ENCODE data around the gene TBC1D17. TPM values are rescaled to one million over a fixed set of nuclear protein-coding genes. Genes with fewer than 3 reads are reported as not detected.

Gene TBC1D17
- total and polyA plus RNA-seq, 4 experiments from 2014 or later, result 6.0 to 101 (median 57.9) TPM

- peak in 1 of 5 donors; percentile 39 for DNase-seq
- H3K4me3 ChIP-seq (ENCODE audit: low read length in 2 of 2), result no peak overlapping the region
- H3K9me3 ChIP-seq (ENCODE audit: control insufficient read depth in 1 of 2, low read length in 2 of 2), result no peaks in the 10 kb centered on the region
- peaks cover 56% of the 10 kb centered on the region for H3K36me3 ChIP-seq (ENCODE audit: insufficient read depth, low read length)
- H3K27me3 Mint-ChIP-seq, result no peaks in the 10 kb centered on the region
- peaks cover 32 to 35% of the 10 kb centered on the region in 2 donors for H3K36me3 Mint-ChIP-seq
- peaks cover 9 to 25% (median 12%) of the 10 kb centered on the region in 4 donors for H3K4me1 Mint-ChIP-seq
- H3K4me3 Mint-ChIP-seq, result no peak overlapping the region
- H3K9me3 Mint-ChIP-seq, result no peaks in the 10 kb centered on the region
- ChIA-PET CTCF (ENCODE audit: partially characterized antibody) (no interaction called here), POLR2A (ENCODE audit: partially characterized antibody) (interaction anchor here (0.9 to 1.8 kb wide), 9 partner anchors 8 to 71 kb away, joined by 3 to 6 read pairs (median 4); partner anchors contain the start of genes PNKP and PTOV1)
- H3K4me1 ChIP-seq (ENCODE audit: insufficient read depth, low read length), result peaks cover 15% of the 10 kb centered on the region
- no peaks in the 10 kb centered on the region for H3K27me3 ChIP-seq (ENCODE audit: insufficient read depth, low read length)
- peak overlapping the region in 1 of 7 donors; percentile 32 for H3K27ac Mint-ChIP-seq
- no peak overlapping the region for H3K27ac ChIP-seq (ENCODE audit: low read depth, low read length)
- intact Hi-C loops (cut with micrococcal nuclease), result no loop called here
These were observed 4.3 kb downstream of the TBC1D17 start for GRCh38 chr19:49881672-49882394.

- Mint-ChIP-seq H3K4me1 (peaks cover 9 to 25% (median 12%) of the 10 kb centered on the region in 4 donors), H3K27ac (no peak overlapping the region), H3K4me3 (no peak overlapping the region), H3K36me3 (peaks cover 32 to 35% of the 10 kb centered on the region in 2 donors), H3K27me3 (no peaks in the 10 kb centered on the region), H3K9me3 (no peaks in the 10 kb centered on the region)
- no peak for DNase-seq
- H3K4me1 ChIP-seq (ENCODE audit: insufficient read depth, low read length), result peaks cover 15% of the 10 kb centered on the region
- H3K9me3 ChIP-seq (ENCODE audit: control insufficient read depth in 1 of 2, low read length in 2 of 2), result no peaks in the 10 kb centered on the region
- H3K27ac ChIP-seq (ENCODE audit: low read depth, low read length), result no peak overlapping the region
- peaks cover 56% of the 10 kb centered on the region for H3K36me3 ChIP-seq (ENCODE audit: insufficient read depth, low read length)
- CTCF ChIA-PET (ENCODE audit: partially characterized antibody), result no interaction called here
- POLR2A ChIA-PET (ENCODE audit: partially characterized antibody), result interaction anchor here (0.9 to 1.8 kb wide), 4 partner anchors 13 to 32 kb away, joined by 3 to 5 read pairs (median 4); partner anchors contain the start of genes PNKP and PTOV1
- no peaks in the 10 kb centered on the region for H3K27me3 ChIP-seq (ENCODE audit: insufficient read depth, low read length)
- intact Hi-C loops (cut with micrococcal nuclease), result no loop called here
- no peak overlapping the region for H3K4me3 ChIP-seq (ENCODE audit: low read length in 2 of 2)
These were observed 5.1 kb downstream of the TBC1D17 start for GRCh38 chr19:49882643-49883042.

- H3K27ac ChIP-seq (ENCODE audit: low read depth, low read length), result no peak overlapping the region
- H3K9me3 ChIP-seq (ENCODE audit: control insufficient read depth in 1 of 2, low read length in 2 of 2), result no peaks in the 10 kb centered on the region
- Mint-ChIP-seq H3K9me3 (no peaks in the 10 kb centered on the region), H3K27me3 (no peaks in the 10 kb centered on the region), H3K4me3 (no peak overlapping the region), H3K27ac (peak overlapping the region in 3 of 7 donors; percentile 8 to 79 (median 60)), H3K36me3 (peaks cover 30 to 32% of the 10 kb centered on the region in 2 donors), H3K4me1 (peaks cover 7 to 22% (median 9%) of the 10 kb centered on the region in 4 donors)
- intact Hi-C loops (cut with micrococcal nuclease), result no loop called here
- H3K27me3 ChIP-seq (ENCODE audit: insufficient read depth, low read length), result no peaks in the 10 kb centered on the region
- no peak overlapping the region for H3K4me3 ChIP-seq (ENCODE audit: low read length in 2 of 2)
- POLR2A ChIA-PET (ENCODE audit: partially characterized antibody), result interaction anchor here (1.2 to 1.8 kb wide), 3 partner anchors 12 to 15 kb away, joined by 3 to 5 read pairs (median 3); partner anchors contain the start of gene PNKP
- DNase-seq, result no peak
- CTCF ChIA-PET (ENCODE audit: partially characterized antibody), result no interaction called here
- peaks cover 56% of the 10 kb centered on the region for H3K36me3 ChIP-seq (ENCODE audit: insufficient read depth, low read length)
- peaks cover 14% of the 10 kb centered on the region for H3K4me1 ChIP-seq (ENCODE audit: insufficient read depth, low read length)
These were observed 5.6 kb downstream of the TBC1D17 start for GRCh38 chr19:49883094-49883493.

- no peaks in the 10 kb centered on the region for H3K27me3 ChIP-seq (ENCODE audit: insufficient read depth, low read length)
- H3K9me3 ChIP-seq (ENCODE audit: control insufficient read depth in 1 of 2, low read length in 2 of 2), result no peaks in the 10 kb centered on the region
- peaks cover 4% of the 10 kb centered on the region for H3K4me1 ChIP-seq (ENCODE audit: insufficient read depth, low read length)
- H3K27ac Mint-ChIP-seq, result no peak overlapping the region
- H3K27me3 Mint-ChIP-seq, result no peaks in the 10 kb centered on the region
- peaks cover 55% of the 10 kb centered on the region for H3K36me3 ChIP-seq (ENCODE audit: insufficient read depth, low read length)
- intact Hi-C loops (cut with micrococcal nuclease), result no loop called here
- no peak overlapping the region for H3K4me3 ChIP-seq (ENCODE audit: low read length in 2 of 2)
- POLR2A ChIA-PET (ENCODE audit: partially characterized antibody), result interaction anchor here (1.2 kb wide), 1 partner anchor 16 kb away, joined by 3 read pairs; the partner anchor contains the start of gene PNKP
- DNase-seq, result no peak
- no peak overlapping the region for H3K27ac ChIP-seq (ENCODE audit: low read depth, low read length)
- no peak overlapping the region for H3K4me3 Mint-ChIP-seq
- CTCF ChIA-PET (ENCODE audit: partially characterized antibody), result interaction anchor here (1.2 kb wide), 1 partner anchor 54 kb away, joined by 3 read pairs; no protein-coding TSS in a partner anchor
- H3K4me1 Mint-ChIP-seq, result peaks cover 0 to 13% (median 2%) of the 10 kb centered on the region in 4 donors
- H3K36me3 Mint-ChIP-seq, result peaks cover 26 to 28% of the 10 kb centered on the region in 2 donors
- H3K9me3 Mint-ChIP-seq, result no peaks in the 10 kb centered on the region
These were observed 6.6 kb downstream of the TBC1D17 start for GRCh38 chr19:49884109-49884508.

- ChIA-PET POLR2A (ENCODE audit: partially characterized antibody) (no interaction called here), CTCF (ENCODE audit: partially characterized antibody) (interaction anchor here (1.2 kb wide), 1 partner anchor 53 kb away, joined by 3 read pairs; no protein-coding TSS in a partner anchor)
- no peaks in the 10 kb centered on the region for H3K27me3 ChIP-seq (ENCODE audit: insufficient read depth, low read length)
- no peaks in the 10 kb centered on the region for H3K9me3 Mint-ChIP-seq
- no peak overlapping the region for H3K4me3 ChIP-seq (ENCODE audit: low read length in 2 of 2)
- H3K36me3 ChIP-seq (ENCODE audit: insufficient read depth, low read length), result peaks cover 49% of the 10 kb centered on the region
- peaks cover 4% of the 10 kb centered on the region for H3K4me1 ChIP-seq (ENCODE audit: insufficient read depth, low read length)
- no peak for DNase-seq
- no peak overlapping the region for H3K4me3 Mint-ChIP-seq
- no peaks in the 10 kb centered on the region for H3K27me3 Mint-ChIP-seq
- no peaks in the 10 kb centered on the region for H3K9me3 ChIP-seq (ENCODE audit: control insufficient read depth in 1 of 2, low read length in 2 of 2)
- no peak overlapping the region for H3K27ac ChIP-seq (ENCODE audit: low read depth, low read length)
- intact Hi-C loops (cut with micrococcal nuclease), result no loop called here
- peaks cover 22 to 24% of the 10 kb centered on the region in 2 donors for H3K36me3 Mint-ChIP-seq
- H3K4me1 Mint-ChIP-seq, result peaks cover 0 to 15% (median 2%) of the 10 kb centered on the region in 4 donors
- peak overlapping the region in 1 of 7 donors; percentile 29 for H3K27ac Mint-ChIP-seq
These were observed 7.3 kb downstream of the TBC1D17 start for GRCh38 chr19:49884760-49885159.

- Mint-ChIP-seq H3K36me3 (peaks cover 18 to 19% of the 10 kb centered on the region in 2 donors), H3K9me3 (no peaks in the 10 kb centered on the region), H3K4me3 (no peak overlapping the region), H3K27ac (peak overlapping the region in 1 of 7 donors; percentile 12), H3K27me3 (no peaks in the 10 kb centered on the region), H3K4me1 (peaks cover 2 to 18% (median 11%) of the 10 kb centered on the region in 4 donors)
- H3K36me3 ChIP-seq (ENCODE audit: insufficient read depth, low read length), result peaks cover 28% of the 10 kb centered on the region
- ChIA-PET POLR2A (ENCODE audit: partially characterized antibody) (interaction anchor here (0.8 to 6.7 kb wide), 2 partner anchors 10 to 18 kb away, joined by 3 to 51 read pairs; partner anchors contain the start of genes AKT1S1 and TBC1D17), CTCF (ENCODE audit: partially characterized antibody) (no interaction called here)
- H3K27me3 ChIP-seq (ENCODE audit: insufficient read depth, low read length), result no peaks in the 10 kb centered on the region
- H3K4me3 ChIP-seq (ENCODE audit: low read length in 2 of 2), result no peak overlapping the region
- no peak for DNase-seq
- intact Hi-C loops (cut with micrococcal nuclease), result no loop called here
- no peak overlapping the region for H3K27ac ChIP-seq (ENCODE audit: low read depth, low read length)
- H3K9me3 ChIP-seq (ENCODE audit: control insufficient read depth in 1 of 2, low read length in 2 of 2), result no peaks in the 10 kb centered on the region
- H3K4me1 ChIP-seq (ENCODE audit: insufficient read depth, low read length), result peaks cover 6% of the 10 kb centered on the region
These were observed 9.6 kb downstream of the TBC1D17 start for GRCh38 chr19:49887037-49887664.

All from CD4-positive, alpha-beta memory T cell (primary cell).